Right atrium auricular region (tissue), 2 donors: ENCODE data around the gene GALNT18. TPM values are rescaled to one million over a fixed set of nuclear protein-coding genes. Genes with fewer than 3 reads are reported as not detected.

Experiments
- DNase-seq: peaks from one replicate; pipeline ENCODE4 v3.0.0-alpha.2; 2019; ENCODE audit warnings: low spot score
- H3K27ac ChIP-seq, 2 donors: fragments of 200-600 bp; sonication (generic); 1 replicate in 1 of 2; 2 replicates in 1 of 2; pipeline ENCODE4 v1.5.1; 2016 to 2019
- H3K27me3 ChIP-seq, 2 donors: fragments of 200-600 bp; sonication (generic); one replicate each; pipeline versions ENCODE4 v1.5.1 to v1.6.0; 2017 to 2019
- H3K36me3 ChIP-seq: fragments of 200-600 bp; sonication (generic); one replicate; pipeline ENCODE4 v1.5.1; 2016
- H3K4me1 ChIP-seq, 2 donors: fragments of 200-600 bp; sonication (generic); one replicate each; pipeline versions ENCODE4 v1.5.1 to v1.6.0; 2017 to 2019
- H3K4me3 ChIP-seq, 2 donors: fragments of 200-600 bp; sonication (generic); 1 replicate in 1 of 2; 2 replicates in 1 of 2; pipeline ENCODE4 v1.5.1; 2017 to 2019; ENCODE audit warnings: mild to moderate bottlenecking in 1 of 2, moderate library complexity in 1 of 2
- H3K9me3 ChIP-seq, 2 donors: fragments of 200-600 bp; sonication (generic); one replicate each; pipeline ENCODE4 v1.5.1; 2019
- CTCF ChIP-seq, 2 donors: fragments of 200-600 bp; sonication (generic); IDR thresholded peaks; one replicate each; pipeline ENCODE4 v1.5.1; 2019; ENCODE audit warnings: antibody characterized with exemption in 2 of 2
- total RNA-seq, 2 donors: library from RNA; depleted of rRNA; stranded (reverse); fragments of >200 nt; gene quantifications; one replicate each; pipeline ENCODE4 v1.1.0, GENCODE V29; 2016

GALNT18 gene
- total RNA-seq, 2 donors from 2014 or later: 22.2 to 26.8 TPM

GRCh38 chr11:11247086-11247485, 374.7 kb downstream of the GALNT18 start:
- no peaks in the 10 kb centered on the region for H3K36me3 ChIP-seq
- H3K4me3 ChIP-seq: no peak overlapping the region

GRCh38 chr11:11246166-11246565, 375.6 kb downstream of the GALNT18 start:
- Histone ChIP-seq H3K4me3 (no peak overlapping the region), H3K27ac (no peak overlapping the region), H3K36me3 (no peaks in the 10 kb centered on the region), H3K27me3 (no peaks in the 10 kb centered on the region), H3K9me3 (no peaks in the 10 kb centered on the region), H3K4me1 (peaks cover 0 to 33% of the 10 kb centered on the region in 2 donors)
- DNase-seq: no peak
- no peak for TF ChIP-seq CTCF (IDR thresholded peaks at IDR 0.05)

More at GRCh38 chr11:11247086-11247485, 374.7 kb downstream of the GALNT18 start:
- TF ChIP-seq CTCF (IDR thresholded peaks at IDR 0.05): no peak
- Histone ChIP-seq H3K9me3 (no peaks in the 10 kb centered on the region), H3K27ac (no peak overlapping the region), H3K27me3 (no peaks in the 10 kb centered on the region), H3K4me1 (peaks cover 0 to 32% of the 10 kb centered on the region in 2 donors)
- no peak for DNase-seq

GRCh38 chr11:11245453-11245852, 376.4 kb downstream of the GALNT18 start:
- peaks cover 0 to 33% of the 10 kb centered on the region in 2 donors for H3K4me1 ChIP-seq
- H3K27ac ChIP-seq: peak overlapping the region in 1 of 2 donors; percentile 80
- DNase-seq: no peak
- no peaks in the 10 kb centered on the region for H3K27me3 ChIP-seq
- no peak overlapping the region for H3K4me3 ChIP-seq
- no peaks in the 10 kb centered on the region for H3K9me3 ChIP-seq
- no peak for TF ChIP-seq CTCF (IDR thresholded peaks at IDR 0.05)
- H3K36me3 ChIP-seq: no peaks in the 10 kb centered on the region

- peak overlapping the region; percentile 80 for H3K27ac ChIP-seq
Observed at GRCh38 chr11:11244470-11245080, 377.2 kb downstream of the GALNT18 start.

GRCh38 chr11:11243590-11244469, 378.0 kb downstream of the GALNT18 start:
- Histone ChIP-seq H3K9me3 (no peaks in the 10 kb centered on the region), H3K27ac (peak overlapping the region; percentile 80), H3K4me3 (no peak overlapping the region), H3K36me3 (no peaks in the 10 kb centered on the region), H3K4me1 (peaks cover 0 to 33% of the 10 kb centered on the region in 2 donors), H3K27me3 (no peaks in the 10 kb centered on the region)
- peak; percentile 66 for DNase-seq
- TF ChIP-seq CTCF (IDR thresholded peaks at IDR 0.05): no peak

More at GRCh38 chr11:11244470-11245080, 377.2 kb downstream of the GALNT18 start:
- Histone ChIP-seq H3K36me3 (no peaks in the 10 kb centered on the region), H3K27me3 (no peaks in the 10 kb centered on the region), H3K4me3 (no peak overlapping the region), H3K9me3 (no peaks in the 10 kb centered on the region), H3K4me1 (peaks cover 0 to 33% of the 10 kb centered on the region in 2 donors)
- TF ChIP-seq CTCF (IDR thresholded peaks at IDR 0.05): no peak
- no peak for DNase-seq
